ENCODE results near the gene DENND1A. TPM values are rescaled to one million over a fixed set of nuclear protein-coding genes. Genes with fewer than 3 reads are reported as not detected.

DENND1A gene
- total and polyA plus RNA-seq, 12 donors: 7.3 to 36.7 (median 19.6) TPM

DNA sequence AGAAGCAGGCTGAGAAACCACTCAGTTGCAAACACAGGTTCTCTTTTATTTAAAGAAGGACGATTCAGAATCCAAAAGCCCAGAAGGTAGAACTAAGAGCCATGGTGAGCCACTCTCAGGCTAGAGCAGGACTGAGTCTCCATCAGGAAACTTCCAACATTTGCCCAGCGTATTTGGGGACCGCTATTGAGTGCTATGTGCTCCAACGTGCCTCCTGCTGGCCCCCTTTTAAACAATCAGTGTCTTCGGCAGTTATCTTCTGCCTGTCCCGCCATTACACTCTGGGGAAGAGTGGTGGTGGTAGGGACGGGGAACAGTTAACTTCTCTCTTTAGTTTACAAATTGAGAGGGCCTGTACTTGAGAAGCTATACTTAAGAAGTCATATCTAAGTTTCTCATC, 78.1 kb downstream of the DENND1A start:
- H3K27me3 ChIP-seq: no peaks in the 10 kb centered on the region
- no peak for DNase-seq
- peaks cover 0 to 9% (median 0%) of the 10 kb centered on the region in 3 donors for H3K9me3 ChIP-seq (replicated peaks in 1 of 3)
- no peak overlapping the region for H3K27ac ChIP-seq
- no peak overlapping the region for H3K4me3 ChIP-seq
- no peak for TF ChIP-seq POLR2A (IDR thresholded peaks at IDR 0.05)
- TF ChIP-seq, protein P1, sequence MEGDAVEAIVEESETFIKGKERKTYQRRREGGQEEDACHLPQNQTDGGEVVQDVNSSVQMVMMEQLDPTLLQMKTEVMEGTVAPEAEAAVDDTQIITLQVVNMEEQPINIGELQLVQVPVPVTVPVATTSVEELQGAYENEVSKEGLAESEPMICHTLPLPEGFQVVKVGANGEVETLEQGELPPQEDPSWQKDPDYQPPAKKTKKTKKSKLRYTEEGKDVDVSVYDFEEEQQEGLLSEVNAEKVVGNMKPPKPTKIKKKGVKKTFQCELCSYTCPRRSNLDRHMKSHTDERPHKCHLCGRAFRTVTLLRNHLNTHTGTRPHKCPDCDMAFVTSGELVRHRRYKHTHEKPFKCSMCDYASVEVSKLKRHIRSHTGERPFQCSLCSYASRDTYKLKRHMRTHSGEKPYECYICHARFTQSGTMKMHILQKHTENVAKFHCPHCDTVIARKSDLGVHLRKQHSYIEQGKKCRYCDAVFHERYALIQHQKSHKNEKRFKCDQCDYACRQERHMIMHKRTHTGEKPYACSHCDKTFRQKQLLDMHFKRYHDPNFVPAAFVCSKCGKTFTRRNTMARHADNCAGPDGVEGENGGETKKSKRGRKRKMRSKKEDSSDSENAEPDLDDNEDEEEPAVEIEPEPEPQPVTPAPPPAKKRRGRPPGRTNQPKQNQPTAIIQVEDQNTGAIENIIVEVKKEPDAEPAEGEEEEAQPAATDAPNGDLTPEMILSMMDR (IDR thresholded peaks at IDR 0.05): no peak
- intact Hi-C loops (cut with DNase I): no loop called here
- 93 to 96% (median 93%) methylated on average over 7 of the region's 7 CpGs for WGBS, 4 donors
- no peaks in the 10 kb centered on the region for H3K36me3 ChIP-seq (replicated peaks in 1 of 2)
- H3K4me1 ChIP-seq (replicated peaks in 1 of 2): no peaks in the 10 kb centered on the region

DNA sequence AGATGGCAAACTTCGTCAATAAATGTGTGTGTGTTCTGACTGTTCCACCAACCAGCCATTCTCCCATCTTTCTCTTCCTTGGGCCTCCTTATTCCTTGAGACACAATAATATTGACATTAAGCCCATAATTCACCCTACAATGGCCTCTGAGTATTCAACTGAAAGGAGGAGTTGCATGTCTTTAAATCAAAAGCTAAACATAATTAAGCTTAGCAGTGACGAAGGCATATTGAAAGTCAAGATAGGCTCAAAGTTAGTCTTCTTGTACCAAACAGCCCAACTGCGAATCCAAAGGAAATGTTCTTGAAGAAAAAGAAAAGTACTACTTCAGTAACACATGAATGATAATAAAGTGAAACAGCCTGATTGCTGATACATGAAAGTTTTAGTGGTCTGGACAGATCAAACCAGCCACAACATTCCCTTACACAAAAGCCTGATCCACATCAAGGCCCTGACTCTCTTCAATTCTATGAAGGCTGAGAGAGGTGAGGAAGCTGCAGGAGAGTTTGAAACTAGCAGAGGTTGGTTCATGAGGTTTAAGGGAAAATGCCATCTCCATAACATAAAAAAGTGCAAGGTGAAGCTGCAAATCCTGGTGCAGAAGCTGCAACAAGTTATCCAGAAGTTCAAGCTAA, 81.4 kb downstream of the DENND1A start:
- Histone ChIP-seq H3K4me3 (no peak overlapping the region), H3K27me3 (no peaks in the 10 kb centered on the region), H3K9me3 (replicated peaks in 1 of 3) (peaks cover 0 to 14% (median 12%) of the 10 kb centered on the region in 3 donors), H3K27ac (no peak overlapping the region), H3K36me3 (replicated peaks in 1 of 2) (no peaks in the 10 kb centered on the region), H3K4me1 (replicated peaks in 1 of 2) (no peaks in the 10 kb centered on the region)
- WGBS, 4 donors: 94 to 100% (median 98%) methylated on average over 3 of the region's 3 CpGs
- TF ChIP-seq, protein P1 (IDR thresholded peaks at IDR 0.05): no peak
- TF ChIP-seq POLR2A (IDR thresholded peaks at IDR 0.05): no peak
- DNase-seq: no peak
- intact Hi-C loops (cut with DNase I): no loop called here

DNA sequence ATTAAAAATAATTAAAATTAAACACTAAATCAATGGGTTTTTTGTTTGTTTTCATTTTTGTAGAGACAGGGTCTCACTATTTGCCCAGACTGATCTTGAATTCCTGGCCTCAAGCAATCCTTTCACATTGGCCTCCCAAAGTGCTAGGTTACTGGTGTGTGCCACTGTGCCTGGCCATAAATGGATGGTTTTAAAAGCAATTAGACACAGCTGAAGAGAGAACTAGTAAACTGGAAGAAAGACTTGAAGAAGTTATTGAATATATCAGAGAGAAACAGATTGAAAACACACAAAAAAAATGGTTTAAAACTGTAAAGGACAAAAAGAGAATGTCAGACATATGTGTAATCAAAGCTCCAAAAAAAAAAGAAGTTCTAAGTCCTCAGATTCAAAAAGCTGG, 83.0 kb downstream of the DENND1A start:
- H3K27me3 ChIP-seq: no peaks in the 10 kb centered on the region
- H3K4me3 ChIP-seq: no peak overlapping the region
- intact Hi-C loops (cut with DNase I): no loop called here
- no peaks in the 10 kb centered on the region for H3K36me3 ChIP-seq (replicated peaks in 1 of 2)
- H3K4me1 ChIP-seq (replicated peaks in 1 of 2): no peaks in the 10 kb centered on the region
- H3K9me3 ChIP-seq (replicated peaks in 1 of 3): peaks cover 0 to 17% (median 13%) of the 10 kb centered on the region in 3 donors
- H3K27ac ChIP-seq: no peak overlapping the region
- TF ChIP-seq, protein P1 (IDR thresholded peaks at IDR 0.05): no peak
- TF ChIP-seq POLR2A (IDR thresholded peaks at IDR 0.05): no peak
- DNase-seq: no peak

DNA sequence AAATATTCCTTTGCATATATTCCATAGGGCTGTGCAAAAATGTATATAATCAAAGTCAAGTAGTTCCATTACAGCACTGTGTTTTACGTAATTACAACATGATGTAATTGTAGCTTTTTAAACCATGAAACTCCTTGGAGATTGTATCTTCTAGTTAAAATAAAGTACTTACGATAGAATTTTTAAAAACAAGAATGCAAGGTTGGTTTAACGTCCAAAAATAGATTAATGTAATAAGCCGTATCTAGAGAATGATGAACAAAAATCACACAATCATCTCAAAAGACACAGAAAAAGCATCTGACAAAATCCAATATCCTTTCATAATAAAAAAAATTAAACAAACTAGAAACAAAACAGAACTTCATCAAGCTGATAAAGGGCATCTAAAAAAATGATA, 86.2 kb downstream of the DENND1A start:
- Histone ChIP-seq H3K4me3 (no peak overlapping the region), H3K4me1 (replicated peaks in 1 of 2) (no peaks in the 10 kb centered on the region), H3K27ac (no peak overlapping the region), H3K36me3 (replicated peaks in 1 of 2) (no peaks in the 10 kb centered on the region), H3K27me3 (no peaks in the 10 kb centered on the region), H3K9me3 (replicated peaks in 1 of 3) (peaks cover 0 to 17% (median 13%) of the 10 kb centered on the region in 3 donors)
- intact Hi-C loops (cut with DNase I): no loop called here
- no peak for DNase-seq
- 98% methylated on average over 4 of the region's 4 CpGs for WGBS, 4 donors
- TF ChIP-seq, protein P1 (IDR thresholded peaks at IDR 0.05): no peak
- no peak for TF ChIP-seq POLR2A (IDR thresholded peaks at IDR 0.05)

All from adrenal gland (tissue), 12 donors.